ENCODE measurements around the gene SLC17A6. TPM values are rescaled to one million over a fixed set of nuclear protein-coding genes. Genes with fewer than 3 reads are reported as not detected.

SLC17A6 gene
- total RNA-seq, 1 experiment from 2014 or later = 0.24 TPM

- TF ChIP-seq, protein P1, sequence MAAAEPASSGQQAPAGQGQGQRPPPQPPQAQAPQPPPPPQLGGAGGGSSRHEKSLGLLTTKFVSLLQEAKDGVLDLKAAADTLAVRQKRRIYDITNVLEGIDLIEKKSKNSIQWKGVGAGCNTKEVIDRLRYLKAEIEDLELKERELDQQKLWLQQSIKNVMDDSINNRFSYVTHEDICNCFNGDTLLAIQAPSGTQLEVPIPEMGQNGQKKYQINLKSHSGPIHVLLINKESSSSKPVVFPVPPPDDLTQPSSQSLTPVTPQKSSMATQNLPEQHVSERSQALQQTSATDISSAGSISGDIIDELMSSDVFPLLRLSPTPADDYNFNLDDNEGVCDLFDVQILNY (CRISPR knock-in tag; IDR thresholded peaks at IDR 0.05) = no peak
- TF ChIP-seq, protein P2, sequence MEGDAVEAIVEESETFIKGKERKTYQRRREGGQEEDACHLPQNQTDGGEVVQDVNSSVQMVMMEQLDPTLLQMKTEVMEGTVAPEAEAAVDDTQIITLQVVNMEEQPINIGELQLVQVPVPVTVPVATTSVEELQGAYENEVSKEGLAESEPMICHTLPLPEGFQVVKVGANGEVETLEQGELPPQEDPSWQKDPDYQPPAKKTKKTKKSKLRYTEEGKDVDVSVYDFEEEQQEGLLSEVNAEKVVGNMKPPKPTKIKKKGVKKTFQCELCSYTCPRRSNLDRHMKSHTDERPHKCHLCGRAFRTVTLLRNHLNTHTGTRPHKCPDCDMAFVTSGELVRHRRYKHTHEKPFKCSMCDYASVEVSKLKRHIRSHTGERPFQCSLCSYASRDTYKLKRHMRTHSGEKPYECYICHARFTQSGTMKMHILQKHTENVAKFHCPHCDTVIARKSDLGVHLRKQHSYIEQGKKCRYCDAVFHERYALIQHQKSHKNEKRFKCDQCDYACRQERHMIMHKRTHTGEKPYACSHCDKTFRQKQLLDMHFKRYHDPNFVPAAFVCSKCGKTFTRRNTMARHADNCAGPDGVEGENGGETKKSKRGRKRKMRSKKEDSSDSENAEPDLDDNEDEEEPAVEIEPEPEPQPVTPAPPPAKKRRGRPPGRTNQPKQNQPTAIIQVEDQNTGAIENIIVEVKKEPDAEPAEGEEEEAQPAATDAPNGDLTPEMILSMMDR (IDR thresholded peaks at IDR 0.05) = no peak
- TF ChIP-seq PRRX2 (CRISPR knock-in tag; IDR thresholded peaks at IDR 0.05) (no peak), ATF2 (CRISPR knock-in tag; IDR thresholded peaks at IDR 0.05; ENCODE audit: borderline replicate concordance, low read depth) (no peak), GRHL2 (CRISPR knock-in tag; IDR thresholded peaks at IDR 0.05; ENCODE audit: insufficient replicate concordance, severe bottlenecking) (no peak), NR3C1 (CRISPR knock-in tag; conservative IDR thresholded peaks at IDR 0.05; ENCODE audit: low read depth) (no peak), E2F4 (CRISPR knock-in tag; IDR thresholded peaks at IDR 0.05; ENCODE audit: borderline replicate concordance, low read depth) (no peak), ZNF317 (CRISPR knock-in tag; IDR thresholded peaks at IDR 0.05; ENCODE audit: borderline replicate concordance, low read depth) (no peak), NFYB (CRISPR knock-in tag; conservative IDR thresholded peaks at IDR 0.05; ENCODE audit: low read depth) (0 out of 2 replicates have a peak, but pooled peaks have one; percentile 8), ZNF219 (CRISPR knock-in tag; IDR thresholded peaks at IDR 0.05; ENCODE audit: borderline replicate concordance) (no peak), ZNF423 (CRISPR knock-in tag; IDR thresholded peaks at IDR 0.05) (no peak), OVOL2 (CRISPR knock-in tag; IDR thresholded peaks at IDR 0.05; ENCODE audit: borderline replicate concordance) (no peak), GABPB1 (CRISPR knock-in tag; IDR thresholded peaks at IDR 0.05) (no peak), HMGXB4 (CRISPR knock-in tag; IDR thresholded peaks at IDR 0.05) (no peak)
These were observed at the start of gene SLC17A6 (continued) for GRCh38 chr11:22337596-22338485.

DNA sequence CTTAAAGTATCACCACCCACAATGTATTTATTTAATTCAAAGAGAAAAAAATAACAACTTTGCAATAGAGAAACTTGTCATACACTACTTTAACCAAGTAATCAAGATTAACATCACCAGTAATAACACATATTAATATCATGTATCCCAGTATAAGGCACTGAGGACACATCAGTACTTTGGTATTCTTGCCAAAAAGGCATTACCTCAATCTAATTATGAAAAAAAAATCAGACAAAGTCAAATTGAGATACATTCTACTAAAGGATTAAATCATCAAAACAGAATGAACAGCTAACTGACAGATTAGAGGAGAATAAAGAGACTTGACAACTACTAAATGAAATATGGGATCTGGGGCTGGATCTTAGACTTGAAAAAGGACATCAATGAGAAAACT lies 35.8 kb upstream of the SLC17A6 start:
- CTCF ChIA-PET = no interaction called here
- TF ChIP-seq HMGXB4 (CRISPR knock-in tag; IDR thresholded peaks at IDR 0.05) (no peak), SMAD4 (CRISPR knock-in tag; IDR thresholded peaks at IDR 0.05) (no peak), ATF2 (CRISPR knock-in tag; IDR thresholded peaks at IDR 0.05; ENCODE audit: borderline replicate concordance, low read depth) (no peak), CBFB (CRISPR knock-in tag; IDR thresholded peaks at IDR 0.05; ENCODE audit: low read depth) (no peak)
- TF ChIP-seq, protein P3, sequence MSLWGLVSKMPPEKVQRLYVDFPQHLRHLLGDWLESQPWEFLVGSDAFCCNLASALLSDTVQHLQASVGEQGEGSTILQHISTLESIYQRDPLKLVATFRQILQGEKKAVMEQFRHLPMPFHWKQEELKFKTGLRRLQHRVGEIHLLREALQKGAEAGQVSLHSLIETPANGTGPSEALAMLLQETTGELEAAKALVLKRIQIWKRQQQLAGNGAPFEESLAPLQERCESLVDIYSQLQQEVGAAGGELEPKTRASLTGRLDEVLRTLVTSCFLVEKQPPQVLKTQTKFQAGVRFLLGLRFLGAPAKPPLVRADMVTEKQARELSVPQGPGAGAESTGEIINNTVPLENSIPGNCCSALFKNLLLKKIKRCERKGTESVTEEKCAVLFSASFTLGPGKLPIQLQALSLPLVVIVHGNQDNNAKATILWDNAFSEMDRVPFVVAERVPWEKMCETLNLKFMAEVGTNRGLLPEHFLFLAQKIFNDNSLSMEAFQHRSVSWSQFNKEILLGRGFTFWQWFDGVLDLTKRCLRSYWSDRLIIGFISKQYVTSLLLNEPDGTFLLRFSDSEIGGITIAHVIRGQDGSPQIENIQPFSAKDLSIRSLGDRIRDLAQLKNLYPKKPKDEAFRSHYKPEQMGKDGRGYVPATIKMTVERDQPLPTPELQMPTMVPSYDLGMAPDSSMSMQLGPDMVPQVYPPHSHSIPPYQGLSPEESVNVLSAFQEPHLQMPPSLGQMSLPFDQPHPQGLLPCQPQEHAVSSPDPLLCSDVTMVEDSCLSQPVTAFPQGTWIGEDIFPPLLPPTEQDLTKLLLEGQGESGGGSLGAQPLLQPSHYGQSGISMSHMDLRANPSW (CRISPR knock-in tag; conservative IDR thresholded peaks at IDR 0.05; ENCODE audit: low read depth) = no peak

More for the DNA sequence above, 35.8 kb upstream of the SLC17A6 start:
- POLR2A ChIA-PET = no interaction called here
- no peak overlapping the region for H3K27ac Mint-ChIP-seq
- no peaks in the 10 kb centered on the region for H3K27me3 Mint-ChIP-seq (ENCODE audit: low read depth)
- H3K4me1 Mint-ChIP-seq = no peaks in the 10 kb centered on the region
- ATAC-seq (no peak), DNase-seq (ENCODE audit: low spot score) (no peak)
- H3K4me3 Mint-ChIP-seq = no peak overlapping the region
- H3K9me3 Mint-ChIP-seq = no peaks in the 10 kb centered on the region
- H3K36me3 Mint-ChIP-seq = no peaks in the 10 kb centered on the region
